Measurements from ENCODE around the gene ITGB1.

ITGB1 gene

GRCh38 chr10:32954545-32955298 lies 3.3 kb downstream of the ITGB1 start:
- DNase-seq: no peak

DNA sequence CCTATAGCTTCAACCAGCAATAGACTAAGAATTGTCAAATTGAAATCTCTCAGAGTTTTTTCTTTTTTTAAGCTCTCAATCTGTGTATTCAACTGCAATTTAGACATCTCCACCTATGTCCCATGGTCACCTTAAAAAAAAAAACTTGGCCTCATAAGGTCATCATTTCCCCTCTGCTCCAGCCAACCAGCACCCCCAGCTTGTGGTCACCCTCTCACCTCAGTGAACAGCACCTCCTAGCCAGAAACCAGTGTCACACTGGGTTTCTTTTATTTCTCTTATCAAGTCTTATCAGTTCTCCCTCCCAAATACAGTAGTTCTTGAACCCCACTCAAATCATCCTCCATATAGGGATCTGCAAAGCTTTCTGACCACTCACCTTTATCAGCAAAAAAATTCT lies 4.0 kb downstream of the ITGB1 start:
- no peak for DNase-seq

GRCh38 chr10:32953277-32953927 lies 4.6 kb downstream of the ITGB1 start:
- no peak for DNase-seq

DNA sequence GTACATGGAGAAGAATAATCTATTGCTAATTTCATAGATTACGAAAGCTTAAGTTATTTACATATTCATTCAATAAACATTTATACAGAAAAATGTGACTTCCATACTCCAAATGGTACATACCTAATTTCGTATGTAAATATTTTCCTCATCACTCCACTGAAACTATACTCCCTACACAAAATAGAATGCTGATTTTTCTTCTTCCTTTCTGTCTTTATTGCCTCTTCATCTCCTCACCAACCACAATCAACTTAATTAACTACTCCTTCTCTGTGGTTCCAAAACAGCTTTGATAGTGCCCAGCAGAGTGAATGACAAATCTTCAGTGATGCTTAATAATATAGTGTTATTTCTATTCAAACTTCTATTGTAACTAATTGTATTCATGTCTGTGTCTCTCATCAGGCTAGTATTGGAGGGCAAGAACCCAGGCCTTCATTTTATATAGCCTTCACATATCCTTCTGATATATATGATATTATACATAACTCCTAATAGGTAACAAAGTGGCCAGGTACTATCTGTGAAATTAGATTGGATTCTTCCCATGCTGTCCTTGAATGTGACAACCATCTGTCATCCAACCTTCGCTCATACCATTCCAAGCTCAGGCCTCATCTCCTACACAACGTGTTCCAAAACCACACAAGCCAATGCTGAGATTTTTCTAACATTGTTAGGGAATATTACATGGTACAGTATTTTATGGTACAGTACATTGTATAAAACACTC lies 5.3 kb downstream of the ITGB1 start:
- DNase-seq: no peak

DNA sequence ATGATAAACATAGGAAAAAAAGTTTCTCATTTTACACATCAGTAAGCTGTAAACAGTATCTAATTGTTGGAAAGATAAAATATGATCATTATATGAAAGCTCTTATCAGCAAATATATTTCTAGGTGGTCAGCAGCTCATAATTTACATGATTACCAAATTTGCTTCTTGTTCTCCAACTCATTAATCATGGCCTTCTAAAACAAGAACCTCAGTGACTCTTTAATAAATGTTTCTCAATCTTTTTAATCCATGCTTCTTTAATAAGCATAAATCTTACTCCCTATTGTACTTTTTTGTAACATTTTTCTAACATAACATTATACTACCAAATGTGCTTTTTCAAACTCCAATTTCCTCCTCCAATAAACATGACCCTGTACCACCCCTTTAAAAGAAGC lies 5.9 kb downstream of the ITGB1 start:
- no peak for DNase-seq

DNA sequence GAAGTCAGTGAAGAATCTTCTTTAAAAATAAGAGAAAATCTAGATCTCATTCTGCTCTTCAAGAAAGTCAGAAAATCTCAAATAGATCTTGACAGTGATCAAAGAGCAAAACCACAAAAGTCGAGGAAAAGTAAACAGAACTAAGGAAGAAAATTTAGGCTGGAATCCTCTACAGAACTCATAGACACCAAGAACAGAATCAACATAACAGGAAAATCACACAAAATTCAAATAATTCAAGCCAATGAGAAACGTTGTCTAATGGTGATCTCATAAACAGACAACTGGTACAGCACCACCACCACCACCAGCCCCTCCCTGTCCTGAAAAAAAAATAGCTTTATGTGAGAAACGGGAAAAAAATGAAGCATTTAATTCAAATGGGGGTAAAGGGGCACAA lies 6.9 kb downstream of the ITGB1 start:
- no peak for DNase-seq

GRCh38 chr10:32950591-32951108 lies 7.4 kb downstream of the ITGB1 start:
- DNase-seq: no peak

DNA sequence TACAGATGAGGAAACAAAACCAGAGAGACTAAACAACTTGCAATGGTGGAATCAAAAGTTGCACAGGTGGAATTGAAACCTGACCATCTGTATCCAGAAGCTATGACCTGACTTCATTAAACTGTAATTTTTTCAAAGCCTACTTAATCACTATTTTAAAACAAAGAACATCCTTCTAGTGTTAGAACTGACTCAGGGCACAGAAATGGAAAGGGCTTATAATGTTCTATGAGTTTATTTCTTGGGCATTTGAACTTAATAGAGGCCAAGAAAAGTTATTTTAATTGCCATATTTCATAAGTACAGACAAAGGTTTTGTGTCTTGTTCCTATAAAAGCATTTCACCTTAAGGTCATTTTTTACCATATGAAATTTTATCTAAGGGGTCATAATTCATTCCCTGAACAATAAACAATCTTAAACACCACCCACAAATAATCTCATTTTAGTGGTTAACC lies 8.8 kb downstream of the ITGB1 start:
- DNase-seq: no peak

GRCh38 chr10:32948451-32948850 lies 9.6 kb downstream of the ITGB1 start:
- DNase-seq: no peak

DNA sequence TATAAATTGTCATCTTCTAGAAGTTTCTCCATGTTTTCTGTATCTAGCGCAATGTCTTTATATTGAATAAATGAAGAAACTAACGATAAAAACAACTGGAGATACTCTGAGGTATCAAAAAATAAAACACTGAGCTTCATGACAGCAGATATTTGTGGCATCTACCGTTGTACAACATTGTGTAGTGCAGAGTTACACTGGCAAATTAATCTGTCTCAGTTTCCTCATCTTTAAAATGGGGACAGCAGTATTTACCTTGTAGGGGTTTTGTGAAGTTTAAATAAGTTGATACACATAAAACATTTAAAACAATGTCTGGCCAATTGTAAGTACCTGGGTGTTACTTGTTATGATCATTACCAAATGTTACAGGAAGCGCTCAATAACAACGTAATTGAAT lies 10.4 kb downstream of the ITGB1 start:
- no peak for DNase-seq

DNA sequence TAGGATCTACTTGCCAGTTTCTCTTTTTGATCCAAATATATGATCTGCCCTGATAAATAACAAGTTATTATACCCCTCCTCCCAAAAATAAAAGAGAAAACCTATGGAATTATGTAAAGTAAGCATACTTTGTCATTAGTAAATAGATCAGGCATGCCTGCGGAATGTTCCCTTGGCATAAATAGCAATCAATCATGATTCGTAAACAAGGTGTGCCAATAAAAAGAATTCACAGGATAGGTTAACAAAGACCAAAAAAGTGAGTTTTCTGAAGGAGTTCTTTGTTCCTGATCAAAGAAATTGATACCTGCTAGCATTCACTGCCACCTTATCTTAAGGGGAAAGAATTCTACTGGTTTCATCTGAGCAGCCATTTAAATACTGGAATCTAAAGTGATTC lies 11.9 kb downstream of the ITGB1 start:
- DNase-seq: no peak

GRCh38 chr10:32943854-32944661 lies 14.0 kb downstream of the ITGB1 start:
- DNase-seq: no peak

DNA sequence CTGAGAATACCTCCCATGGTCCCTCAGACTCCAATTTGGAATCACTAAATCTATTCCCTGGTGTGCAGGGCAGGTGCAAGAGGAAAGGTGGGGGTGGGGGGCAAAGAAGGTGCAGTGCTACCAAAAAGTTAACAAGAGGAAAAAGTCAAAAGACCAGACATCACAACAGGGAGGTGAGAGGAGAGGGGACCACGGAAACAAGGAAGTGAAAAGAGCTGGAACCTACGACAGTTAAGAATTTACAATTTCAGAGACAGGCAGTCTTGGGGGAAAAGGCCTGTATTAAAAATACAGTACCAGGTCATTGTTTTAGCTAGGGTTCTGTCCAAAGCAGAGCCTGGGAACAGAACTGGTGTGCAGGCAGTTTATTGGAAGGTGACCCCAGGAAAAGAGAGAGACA lies 14.6 kb downstream of the ITGB1 start:
- no peak for DNase-seq

GRCh38 chr10:32942081-32942480 lies 15.9 kb downstream of the ITGB1 start:
- no peak for DNase-seq

DNA sequence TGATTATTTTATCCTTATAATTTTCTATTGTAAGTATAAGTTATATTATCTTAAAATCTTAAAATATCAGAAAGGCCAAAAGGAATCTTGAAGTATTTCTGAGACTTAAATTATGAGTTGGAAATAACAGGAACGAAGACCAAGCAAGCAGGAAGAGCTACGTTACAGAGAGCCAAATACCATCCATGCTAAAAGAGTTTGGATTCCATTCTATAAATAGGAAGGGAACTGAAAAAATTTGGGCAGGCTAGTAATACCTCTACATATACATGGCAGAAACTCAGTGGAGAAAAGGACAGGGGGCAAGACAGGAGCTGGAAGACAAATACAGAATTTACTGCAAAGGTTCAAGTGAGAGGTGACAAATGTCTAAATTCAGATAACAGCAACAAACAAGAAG lies 16.7 kb downstream of the ITGB1 start:
- DNase-seq: no peak

GRCh38 chr10:32940321-32941301 lies 17.4 kb downstream of the ITGB1 start:
- no peak for DNase-seq

GRCh38 chr10:32939296-32940111 lies 18.5 kb downstream of the ITGB1 start:
- no peak for DNase-seq

DNA sequence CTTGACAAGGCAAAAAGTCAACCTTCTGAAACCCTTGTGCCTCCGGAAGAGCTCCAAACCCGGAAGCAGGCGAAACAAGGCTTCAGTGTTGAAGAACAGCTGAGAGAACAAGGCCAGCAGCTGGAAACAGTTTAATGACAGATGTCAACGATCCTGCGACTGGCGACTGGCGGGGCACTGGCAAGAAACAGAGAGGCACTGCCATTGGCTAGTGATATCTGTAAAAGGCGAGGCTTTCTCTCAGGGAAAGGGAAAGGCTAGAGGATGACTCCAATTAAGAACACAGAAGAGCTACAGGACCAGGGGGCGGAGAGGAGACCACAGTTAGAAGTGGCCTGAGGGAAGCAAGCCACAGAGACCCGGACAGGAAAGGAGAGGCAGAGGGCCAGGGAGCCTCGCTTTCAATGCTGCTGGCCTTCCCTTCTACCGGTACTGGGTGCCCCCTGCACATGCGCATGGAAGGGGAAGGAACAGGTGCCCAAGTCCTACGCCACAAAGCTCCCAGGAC lies 19.4 kb downstream of the ITGB1 start:
- DNase-seq: no peak

GRCh38 chr10:32937911-32938424 lies 20.1 kb downstream of the ITGB1 start:
- DNase-seq: no peak

DNA sequence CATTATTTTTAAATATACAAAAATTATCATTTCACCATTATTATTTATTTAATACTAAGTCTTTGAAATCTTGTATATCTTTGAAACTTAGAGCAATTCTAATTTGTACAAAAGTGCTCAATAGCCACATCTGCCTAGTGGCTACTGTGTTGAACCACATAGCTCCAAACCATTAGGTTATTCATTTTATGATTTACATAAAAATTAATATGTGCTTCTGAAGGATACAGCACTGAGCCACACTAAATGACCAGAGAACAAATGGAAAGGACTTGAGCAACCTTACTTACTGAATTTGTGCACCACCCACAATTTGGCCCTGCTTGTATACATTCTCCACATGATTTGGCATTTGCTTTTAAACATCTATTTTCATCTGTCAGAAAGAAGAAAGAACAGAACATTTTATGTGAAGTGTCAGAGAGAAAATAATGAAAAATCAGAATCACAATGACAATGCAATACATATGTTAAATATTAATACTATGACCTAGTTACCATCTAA lies 25.8 kb downstream of the ITGB1 start:
- DNase-seq: no peak

Measured in cerebellar nuclear complex (tissue), 1 donor.